MG63 (cell line): ENCODE data around the gene RNPEPL1. TPM values are rescaled to one million over a fixed set of nuclear protein-coding genes. Genes with fewer than 3 reads are reported as not detected.
A peak's percentile ranks its signal among the peaks of the same experiment; 100 is the strongest.

Experiments
- DNase-seq: peaks from one replicate; pipeline ENCODE4 v3.0.0-alpha.2; 2020
- H3K27me3 ChIP-seq: fragments of 250-450 bp; sonication (Bioruptor Pico); 2 replicates; pipeline ENCODE4 v1.5.1; 2020; ENCODE audit warnings: mild to moderate bottlenecking, moderate library complexity
- H3K36me3 ChIP-seq: fragments of 250-450 bp; sonication (Bioruptor Pico); 2 replicates; pipeline ENCODE4 v1.5.1; 2020; ENCODE audit warnings: mild to moderate bottlenecking, moderate library complexity
- H3K4me3 ChIP-seq: fragments of 250-450 bp; sonication (Bioruptor Pico); 2 replicates; pipeline ENCODE4 v1.5.1; 2020; ENCODE audit warnings: mild to moderate bottlenecking, moderate library complexity
- H3K9me3 ChIP-seq: fragments of 250-450 bp; sonication (Bioruptor Pico); 2 replicates; pipeline ENCODE4 v1.5.1; 2020; ENCODE audit warnings: mild to moderate bottlenecking, moderate library complexity
- total RNA-seq: library from RNA; depleted of rRNA; stranded (reverse); fragments of >200 nt; shearing (Covaris generic); gene quantifications from 2 replicates; pipeline ENCODE4 v1.2.3, GENCODE V29; 2014; ENCODE audit warnings: low replicate concordance

The RNPEPL1 gene
- total RNA-seq, 1 experiment from 2014 or later: 13.6 TPM

GRCh38 chr2:240579771-240580614 is 11.7 kb downstream of the RNPEPL1 start:
- DNase-seq: peak; percentile 92
- Histone ChIP-seq H3K27me3 (no peaks in the 10 kb centered on the region), H3K36me3 (peaks cover 10% of the 10 kb centered on the region), H3K4me3 (no peak overlapping the region), H3K9me3 (no peaks in the 10 kb centered on the region)

GRCh38 chr2:240581811-240582210 is 13.5 kb downstream of the RNPEPL1 start:
- no peak for DNase-seq
- no peaks in the 10 kb centered on the region for H3K9me3 ChIP-seq
- no peak overlapping the region for H3K4me3 ChIP-seq
- H3K27me3 ChIP-seq: no peaks in the 10 kb centered on the region
- peaks cover 14% of the 10 kb centered on the region for H3K36me3 ChIP-seq

- Histone ChIP-seq H3K27me3 (no peaks in the 10 kb centered on the region), H3K9me3 (no peaks in the 10 kb centered on the region), H3K4me3 (no peak overlapping the region), H3K36me3 (peaks cover 14% of the 10 kb centered on the region)
- DNase-seq: no peak
Measured at GRCh38 chr2:240582781-240583180, 14.5 kb downstream of the RNPEPL1 start.

- H3K36me3 ChIP-seq: peaks cover 10% of the 10 kb centered on the region
- no peak for DNase-seq
- H3K9me3 ChIP-seq: no peaks in the 10 kb centered on the region
- no peak overlapping the region for H3K4me3 ChIP-seq
- H3K27me3 ChIP-seq: no peaks in the 10 kb centered on the region
Measured at GRCh38 chr2:240583774-240584173, 15.5 kb downstream of the RNPEPL1 start.

GRCh38 chr2:240584486-240585031 is 16.3 kb downstream of the RNPEPL1 start:
- peak overlapping the region; percentile 85 for H3K4me3 ChIP-seq
- no peaks in the 10 kb centered on the region for H3K27me3 ChIP-seq
- DNase-seq: peak; percentile 55
- H3K36me3 ChIP-seq: peaks cover 11% of the 10 kb centered on the region
- H3K9me3 ChIP-seq: no peaks in the 10 kb centered on the region

GRCh38 chr2:240585101-240585500 is 16.8 kb downstream of the RNPEPL1 start:
- no peak for DNase-seq
- peaks cover 11% of the 10 kb centered on the region for H3K36me3 ChIP-seq
- H3K9me3 ChIP-seq: no peaks in the 10 kb centered on the region

GRCh38 chr2:240585681-240586197 is 17.5 kb downstream of the RNPEPL1 start:
- no peak for DNase-seq
- H3K27me3 ChIP-seq: no peaks in the 10 kb centered on the region

More at GRCh38 chr2:240585101-240585500, 16.8 kb downstream of the RNPEPL1 start:
- Histone ChIP-seq H3K27me3 (no peaks in the 10 kb centered on the region), H3K4me3 (peak overlapping the region; percentile 85)

GRCh38 chr2:240586198-240586918 is 18.1 kb downstream of the RNPEPL1 start, which contains the start of gene CAPN10:
TSS of gene CAPN10 (plus strand) at chr2:240586734. CDS start at chr2:240586912, 178 bp downstream.
- Histone ChIP-seq H3K27me3 (no peaks in the 10 kb centered on the region), H3K4me3 (peak within 1 kb of the TSS; percentile 85), H3K36me3 (peaks cover 11% of the 10 kb centered on the region), H3K9me3 (no peaks in the 10 kb centered on the region)
- peak; percentile 98 for DNase-seq

More at GRCh38 chr2:240585681-240586197, 17.5 kb downstream of the RNPEPL1 start:
- peak overlapping the region; percentile 85 for H3K4me3 ChIP-seq
- H3K36me3 ChIP-seq: peaks cover 11% of the 10 kb centered on the region
- H3K9me3 ChIP-seq: no peaks in the 10 kb centered on the region

- H3K9me3 ChIP-seq: no peaks in the 10 kb centered on the region
- no peaks in the 10 kb centered on the region for H3K27me3 ChIP-seq
- peaks cover 11% of the 10 kb centered on the region for H3K36me3 ChIP-seq
- peak; percentile 31 for DNase-seq
- peak overlapping the region; percentile 85 for H3K4me3 ChIP-seq
Measured at GRCh38 chr2:240586919-240587800, 18.9 kb downstream of the RNPEPL1 start.

- no peak for DNase-seq
- peaks cover 11% of the 10 kb centered on the region for H3K36me3 ChIP-seq
- peak overlapping the region; percentile 85 for H3K4me3 ChIP-seq
- H3K9me3 ChIP-seq: no peaks in the 10 kb centered on the region
- no peaks in the 10 kb centered on the region for H3K27me3 ChIP-seq
Measured at GRCh38 chr2:240588006-240588655, 19.8 kb downstream of the RNPEPL1 start.

GRCh38 chr2:240588669-240589068 is 20.4 kb downstream of the RNPEPL1 start:
- H3K27me3 ChIP-seq: no peaks in the 10 kb centered on the region
- H3K9me3 ChIP-seq: no peaks in the 10 kb centered on the region
- H3K4me3 ChIP-seq: no peak overlapping the region
- peaks cover 8% of the 10 kb centered on the region for H3K36me3 ChIP-seq
- DNase-seq: no peak

- H3K36me3 ChIP-seq: peaks cover 8% of the 10 kb centered on the region
- H3K4me3 ChIP-seq: no peak overlapping the region
- DNase-seq: no peak
- no peaks in the 10 kb centered on the region for H3K27me3 ChIP-seq
- H3K9me3 ChIP-seq: no peaks in the 10 kb centered on the region
Measured at GRCh38 chr2:240589375-240589774, 21.1 kb downstream of the RNPEPL1 start.

- Histone ChIP-seq H3K9me3 (no peaks in the 10 kb centered on the region), H3K36me3 (peaks cover 6% of the 10 kb centered on the region), H3K27me3 (no peaks in the 10 kb centered on the region), H3K4me3 (no peak overlapping the region)
- no peak for DNase-seq
Measured at GRCh38 chr2:240589850-240590525, 21.7 kb downstream of the RNPEPL1 start.

- Histone ChIP-seq H3K9me3 (no peaks in the 10 kb centered on the region), H3K36me3 (peaks cover 3% of the 10 kb centered on the region), H3K4me3 (no peak overlapping the region), H3K27me3 (no peaks in the 10 kb centered on the region)
- no peak for DNase-seq
Measured at GRCh38 chr2:240590681-240591111, 22.4 kb downstream of the RNPEPL1 start.

- no peaks in the 10 kb centered on the region for H3K27me3 ChIP-seq
- no peak overlapping the region for H3K4me3 ChIP-seq
- no peak for DNase-seq
- H3K36me3 ChIP-seq: peaks cover 3% of the 10 kb centered on the region
- H3K9me3 ChIP-seq: no peaks in the 10 kb centered on the region
Measured at GRCh38 chr2:240591226-240591625, 22.9 kb downstream of the RNPEPL1 start.
